ENCODE results near the gene TCFL5.
"Not testable (repeated sequence)": the region's sequence is repeated elsewhere in the genome, so short reads cannot be mapped to it uniquely, and the experiment has no call there.

The TCFL5 gene

GRCh38 chr20:62855120-62855519 is 6.5 kb downstream of the TCFL5 start:
- DNase-seq (ENCODE audit: low read depth): no peak

- no peak for DNase-seq (ENCODE audit: low read depth)
Observed at GRCh38 chr20:62854121-62854520, 7.5 kb downstream of the TCFL5 start.

- DNase-seq (ENCODE audit: low read depth): not testable (repeated sequence)
Observed at GRCh38 chr20:62853304-62853703, 8.3 kb downstream of the TCFL5 start.

- DNase-seq (ENCODE audit: low read depth): no peak
Observed at GRCh38 chr20:62852841-62853240, 8.8 kb downstream of the TCFL5 start.

GRCh38 chr20:62852196-62852595 is 9.4 kb downstream of the TCFL5 start:
- DNase-seq (ENCODE audit: low read depth): no peak

- no peak for DNase-seq (ENCODE audit: low read depth)
Observed at GRCh38 chr20:62850333-62850974, 11.2 kb downstream of the TCFL5 start.

- DNase-seq (ENCODE audit: low read depth): no peak
Observed at GRCh38 chr20:62849431-62849830, 12.2 kb downstream of the TCFL5 start.

GRCh38 chr20:62848917-62849316 is 12.7 kb downstream of the TCFL5 start:
- not testable (repeated sequence) for DNase-seq (ENCODE audit: low read depth)

GRCh38 chr20:62846166-62846890 is 15.3 kb downstream of the TCFL5 start:
- DNase-seq (ENCODE audit: low read depth): no peak

- no peak for DNase-seq (ENCODE audit: low read depth)
Observed at GRCh38 chr20:62845416-62846160, 16.0 kb downstream of the TCFL5 start.

GRCh38 chr20:62844182-62844581 is 17.4 kb downstream of the TCFL5 start:
- DNase-seq (ENCODE audit: low read depth): no peak

GRCh38 chr20:62843656-62844055 is 18.0 kb downstream of the TCFL5 start:
- DNase-seq (ENCODE audit: low read depth): no peak

GRCh38 chr20:62841705-62842212 is 19.9 kb downstream of the TCFL5 start:
- no peak for DNase-seq (ENCODE audit: low read depth)

GRCh38 chr20:62840244-62841197 is 21.1 kb downstream of the TCFL5 start:
- DNase-seq (ENCODE audit: low read depth): no peak

- DNase-seq (ENCODE audit: low read depth): no peak
Observed at GRCh38 chr20:62839816-62840215, 21.8 kb downstream of the TCFL5 start.

GRCh38 chr20:62839261-62839660 is 22.4 kb downstream of the TCFL5 start:
- DNase-seq (ENCODE audit: low read depth): no peak

- DNase-seq (ENCODE audit: low read depth): no peak
Observed at GRCh38 chr20:62838128-62838891, 23.3 kb downstream of the TCFL5 start.

- no peak for DNase-seq (ENCODE audit: low read depth)
Observed at GRCh38 chr20:62837790-62838127, 23.9 kb downstream of the TCFL5 start.

GRCh38 chr20:62836967-62837490 is 24.6 kb downstream of the TCFL5 start:
- no peak for DNase-seq (ENCODE audit: low read depth)

GRCh38 chr20:62835931-62836861 is 25.4 kb downstream of the TCFL5 start:
- DNase-seq (ENCODE audit: low read depth): no peak
